GM19397 (cell line): ENCODE results near the gene C7orf57.

Source experiments
- ATAC-seq: cut with Tn5 transposase; IDR thresholded peaks from one replicate; pipeline ENCODE4 v1.9.1; 2021; ENCODE audit warnings: mild to moderate bottlenecking, moderate library complexity; ENCODE audit not compliant: unreplicated experiment

The C7orf57 gene

GRCh38 chr7:48084727-48085432 is 49.5 kb downstream of the C7orf57 start:
- peak; percentile 49 for ATAC-seq

GRCh38 chr7:48085433-48085791 is 50.1 kb downstream of the C7orf57 start:
- ATAC-seq, result no peak

GRCh38 chr7:48085942-48086341 is 50.6 kb downstream of the C7orf57 start:
- no peak for ATAC-seq

- peak; percentile 10 for ATAC-seq
Measured at GRCh38 chr7:48087349-48087748, 52.0 kb downstream of the C7orf57 start.

- ATAC-seq, result peak; percentile 54
Measured at GRCh38 chr7:48088559-48089045, 53.3 kb downstream of the C7orf57 start.

GRCh38 chr7:48089046-48090003 is 54.0 kb downstream of the C7orf57 start, which contains the start of gene UPP1:
UPP1 (plus strand) TSS chr7:48089265; CDS start chr7:48094784, 5,519 bp downstream.
- peak; percentile 55 for ATAC-seq

- ATAC-seq, result no peak
Measured at GRCh38 chr7:48090095-48090805, 54.9 kb downstream of the C7orf57 start.

GRCh38 chr7:48091506-48092433 is 56.4 kb downstream of the C7orf57 start:
- no peak for ATAC-seq

GRCh38 chr7:48094861-48095293 is 59.5 kb downstream of the C7orf57 start:
- no peak for ATAC-seq

GRCh38 chr7:48096273-48096672 is 60.9 kb downstream of the C7orf57 start:
- no peak for ATAC-seq

GRCh38 chr7:48097521-48098231 is 62.3 kb downstream of the C7orf57 start:
- no peak for ATAC-seq

- no peak for ATAC-seq
Measured at GRCh38 chr7:48098846-48099245, 63.5 kb downstream of the C7orf57 start.

- ATAC-seq, result no peak
Measured at GRCh38 chr7:48099781-48100180, 64.4 kb downstream of the C7orf57 start.

GRCh38 chr7:48101352-48101751 is 66.0 kb downstream of the C7orf57 start:
- no peak for ATAC-seq

- no peak for ATAC-seq
Measured at GRCh38 chr7:48101968-48102367, 66.6 kb downstream of the C7orf57 start.

- no peak for ATAC-seq
Measured at GRCh38 chr7:48102530-48102929, 67.2 kb downstream of the C7orf57 start.

- ATAC-seq, result no peak
Measured at GRCh38 chr7:48105045-48105444, 69.7 kb downstream of the C7orf57 start.

- no peak for ATAC-seq
Measured at GRCh38 chr7:48106906-48107659, 71.7 kb downstream of the C7orf57 start.
